GM19238 (cell line): ENCODE data around the gene PEX10.

Experiments
- DNase-seq: peaks from one replicate; pipeline ENCODE4 v3.0.0; 2011; ENCODE audit warnings: low spot score; ENCODE audit not compliant: insufficient read length

PEX10 gene

GRCh38 chr1:2389644-2390043 is 22.7 kb downstream of the PEX10 start:
- no peak for DNase-seq

DNA sequence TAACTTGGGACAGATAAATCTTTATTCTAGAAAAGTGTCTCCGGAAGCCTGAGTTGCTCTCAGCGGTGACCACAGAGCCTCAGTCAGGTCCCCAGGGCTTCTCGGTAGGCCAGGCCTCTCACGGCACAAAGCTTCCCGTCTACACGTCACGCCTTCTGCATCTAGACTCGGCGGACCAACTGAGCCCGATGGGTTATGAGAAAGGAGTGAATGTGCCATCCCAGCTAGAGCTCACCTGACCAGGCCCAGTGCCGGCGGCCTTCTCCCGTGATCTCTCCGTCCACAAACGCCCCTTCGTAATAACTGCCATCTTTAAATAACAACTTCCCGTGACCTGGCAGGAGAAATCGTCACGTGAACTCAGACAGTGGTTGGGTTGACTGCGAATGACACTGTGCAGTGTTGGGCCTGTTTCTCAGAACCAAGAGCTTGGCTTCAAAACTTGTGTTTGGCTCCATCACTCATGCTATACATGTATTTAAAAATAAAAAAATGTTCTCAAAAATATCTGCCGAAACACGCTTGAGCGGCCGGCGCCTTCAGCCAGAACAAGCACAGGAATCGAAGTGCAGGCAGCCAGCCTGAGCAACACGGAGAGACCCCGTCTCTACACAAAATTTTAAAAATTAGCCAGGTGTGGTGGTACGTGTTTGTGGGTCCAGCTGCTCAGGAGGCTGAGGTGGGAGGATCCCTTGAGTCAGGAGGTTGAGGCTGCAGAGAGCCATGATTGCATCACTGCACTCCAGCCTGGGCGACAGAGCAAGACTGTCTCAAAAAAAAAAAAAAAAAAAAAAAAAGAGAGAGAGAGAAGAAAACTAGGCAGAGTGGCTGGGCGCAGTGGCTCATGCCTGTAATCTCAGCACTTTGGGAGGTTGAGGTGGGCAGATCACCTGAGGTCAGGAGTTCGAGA is 24.1 kb downstream of the PEX10 start:
- no peak for DNase-seq

DNA sequence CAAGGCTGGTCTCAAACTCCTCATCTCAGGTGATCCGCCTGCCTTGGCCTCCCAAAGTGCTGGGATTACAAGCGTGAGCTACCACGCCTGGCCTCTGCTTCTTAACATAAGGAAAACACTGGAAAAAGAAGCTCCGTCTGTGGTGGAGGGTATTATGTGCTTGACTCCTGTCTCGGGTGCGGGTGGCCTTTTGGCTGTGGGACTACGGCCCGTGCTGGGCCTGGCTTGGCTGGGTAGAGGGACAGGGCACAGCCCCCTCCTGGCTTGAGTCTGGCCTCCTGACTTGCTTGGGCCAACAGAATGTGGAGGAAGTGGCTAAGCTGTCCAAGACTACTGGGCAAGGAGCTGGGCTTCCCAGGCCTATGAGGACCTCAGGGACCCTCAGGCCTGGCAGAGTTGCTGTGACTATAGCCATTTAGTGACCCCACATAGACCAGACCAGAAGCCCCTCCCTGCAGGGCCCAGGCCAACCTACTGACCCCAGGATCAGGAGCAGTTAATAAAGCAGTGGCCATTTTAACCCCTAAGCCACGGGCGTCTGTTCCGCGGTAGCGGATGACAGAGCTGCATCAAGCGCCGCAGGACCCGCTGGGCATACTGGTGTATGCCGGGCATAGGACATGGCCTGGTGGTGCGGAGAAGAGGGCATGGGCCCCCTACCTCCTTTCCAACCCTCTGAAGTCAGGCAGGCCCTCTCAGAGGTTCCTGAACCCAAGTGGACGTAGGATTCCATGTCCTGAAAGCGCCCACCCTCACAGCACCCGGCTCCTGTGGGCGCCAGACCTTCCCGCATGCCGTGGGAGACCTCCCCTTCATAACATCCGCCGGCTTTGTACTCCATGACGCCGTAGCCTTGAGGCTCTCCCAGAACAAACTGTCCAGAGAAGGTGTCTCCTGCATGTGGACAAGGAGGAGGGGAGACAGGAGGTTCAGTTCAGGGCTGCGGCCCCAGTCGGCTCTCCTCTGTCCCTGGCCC is 25.4 kb downstream of the PEX10 start:
- no peak for DNase-seq

GRCh38 chr1:2385606-2386280 is 26.6 kb downstream of the PEX10 start:
- DNase-seq: no peak

DNA sequence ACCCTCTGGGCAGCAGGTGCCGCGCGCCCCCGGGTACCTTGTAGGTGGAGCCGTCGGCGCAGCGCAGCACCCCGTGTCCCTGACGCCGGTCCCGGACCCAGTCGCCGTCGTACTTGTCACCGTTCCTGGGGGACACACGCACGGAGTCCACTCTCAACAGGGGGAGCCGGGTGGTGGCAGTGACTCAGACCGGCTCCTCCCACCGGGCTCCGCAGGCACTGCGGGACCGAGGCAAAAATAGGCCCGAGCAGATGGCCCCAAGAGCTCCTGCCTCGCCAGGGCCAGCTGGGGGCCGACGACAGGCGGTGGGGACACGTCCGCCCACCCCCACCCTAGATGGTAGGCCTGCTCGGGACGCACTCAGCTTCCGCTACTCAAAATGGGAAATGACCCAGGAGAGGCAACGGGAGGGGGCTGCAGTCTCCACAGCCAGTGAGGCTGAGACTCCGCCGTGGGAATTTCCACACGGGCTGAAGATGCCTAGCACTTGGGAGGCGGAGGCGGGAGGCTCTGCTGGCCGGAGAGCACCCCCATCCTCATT is 27.4 kb downstream of the PEX10 start:
- no peak for DNase-seq

GRCh38 chr1:2384130-2384860 is 28.1 kb downstream of the PEX10 start:
- DNase-seq: no peak

DNA sequence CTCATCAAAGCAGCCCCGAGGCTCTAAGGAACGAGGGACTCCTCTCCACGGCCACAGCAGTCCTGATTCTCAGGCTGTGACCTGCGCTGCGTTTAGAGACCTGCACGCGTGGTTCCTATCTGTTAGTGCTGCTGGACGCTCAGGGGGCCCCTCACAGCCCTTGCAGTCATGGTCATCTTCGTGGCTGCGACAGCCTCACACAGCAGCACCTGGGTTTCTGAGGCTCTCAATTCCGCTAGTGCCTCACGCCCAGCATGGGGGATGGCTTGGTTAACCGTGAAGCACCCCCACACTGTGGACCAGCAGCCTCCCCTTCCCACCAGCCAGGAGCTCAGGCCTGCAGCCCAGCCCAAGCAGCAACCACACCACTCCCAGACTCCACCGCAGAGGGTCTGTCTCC is 28.8 kb downstream of the PEX10 start:
- no peak for DNase-seq

DNA sequence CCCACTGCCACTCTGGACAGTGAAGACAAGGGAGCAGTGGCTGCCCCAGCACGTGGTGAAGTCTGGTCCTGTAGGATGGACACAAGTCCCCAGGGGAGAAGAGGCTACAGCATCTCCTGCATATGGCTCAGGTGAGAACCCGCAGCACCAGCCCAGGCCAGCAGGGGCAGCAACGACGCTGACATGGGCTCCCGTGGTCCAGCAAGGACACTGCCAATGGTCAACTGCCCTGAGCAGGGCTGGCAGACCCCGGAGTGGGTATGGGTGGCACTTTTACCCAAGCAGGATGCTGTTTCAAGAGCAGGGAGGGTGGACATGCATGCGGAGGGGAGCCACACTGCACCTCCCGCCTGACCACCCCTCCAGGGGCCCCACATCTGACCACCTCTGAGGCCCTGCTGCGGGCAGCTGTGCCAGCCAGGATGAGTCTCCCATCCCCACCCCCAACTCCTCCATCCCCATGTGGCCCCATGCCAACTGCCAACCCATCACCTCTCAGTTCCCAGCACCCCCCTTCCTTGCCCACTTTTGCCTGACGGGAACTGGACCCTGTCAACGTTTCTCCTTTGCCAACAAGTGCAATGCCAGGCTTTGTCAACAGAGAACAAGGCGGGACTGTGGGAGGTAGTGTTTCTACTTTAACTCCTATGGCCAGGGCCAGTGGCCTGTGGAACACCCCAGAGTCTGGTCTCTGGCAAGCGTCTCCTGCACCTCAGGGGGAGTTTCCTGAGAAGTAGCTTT is 29.6 kb downstream of the PEX10 start:
- peak; percentile 52 for DNase-seq

GRCh38 chr1:2381741-2382620 is 30.4 kb downstream of the PEX10 start:
- DNase-seq: peak; percentile 94

DNA sequence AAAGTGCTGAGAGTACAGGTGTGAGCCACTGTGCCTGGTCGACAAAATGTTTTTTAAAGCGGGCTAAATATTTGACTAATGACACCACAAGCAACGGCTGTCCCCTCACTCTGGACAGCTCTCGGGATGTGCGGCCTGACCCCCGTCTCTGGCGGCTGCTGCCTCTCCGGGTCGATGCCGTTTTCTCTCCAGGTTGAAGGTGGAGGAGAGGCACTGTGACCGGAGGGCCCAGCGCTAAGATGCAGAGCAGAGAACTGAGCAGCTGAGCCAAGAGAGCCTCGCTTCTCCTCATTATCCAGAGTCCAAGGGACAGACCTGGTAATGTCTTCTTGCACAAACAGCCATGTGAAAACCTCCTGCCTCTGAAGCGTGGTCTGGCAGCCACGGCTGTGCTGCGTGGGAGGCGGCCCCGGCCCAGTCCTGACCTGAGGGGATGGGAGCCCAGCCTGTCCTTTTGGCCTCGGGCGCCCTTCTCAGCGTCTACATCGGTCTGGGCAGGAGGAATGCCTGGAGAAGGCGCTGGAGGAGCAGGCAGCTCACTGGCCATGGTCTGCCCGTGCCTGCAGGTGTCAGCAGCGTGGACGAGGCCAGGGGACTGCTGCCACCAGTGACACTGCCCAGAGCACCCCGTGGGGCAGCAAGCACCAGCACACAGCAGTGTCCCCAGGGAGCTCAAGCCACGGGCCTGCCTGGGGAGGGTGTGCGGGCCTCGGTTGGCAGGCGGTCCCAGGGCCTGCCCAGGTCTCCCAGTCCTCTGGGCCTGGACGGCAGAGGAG is 31.4 kb downstream of the PEX10 start:
- no peak for DNase-seq

DNA sequence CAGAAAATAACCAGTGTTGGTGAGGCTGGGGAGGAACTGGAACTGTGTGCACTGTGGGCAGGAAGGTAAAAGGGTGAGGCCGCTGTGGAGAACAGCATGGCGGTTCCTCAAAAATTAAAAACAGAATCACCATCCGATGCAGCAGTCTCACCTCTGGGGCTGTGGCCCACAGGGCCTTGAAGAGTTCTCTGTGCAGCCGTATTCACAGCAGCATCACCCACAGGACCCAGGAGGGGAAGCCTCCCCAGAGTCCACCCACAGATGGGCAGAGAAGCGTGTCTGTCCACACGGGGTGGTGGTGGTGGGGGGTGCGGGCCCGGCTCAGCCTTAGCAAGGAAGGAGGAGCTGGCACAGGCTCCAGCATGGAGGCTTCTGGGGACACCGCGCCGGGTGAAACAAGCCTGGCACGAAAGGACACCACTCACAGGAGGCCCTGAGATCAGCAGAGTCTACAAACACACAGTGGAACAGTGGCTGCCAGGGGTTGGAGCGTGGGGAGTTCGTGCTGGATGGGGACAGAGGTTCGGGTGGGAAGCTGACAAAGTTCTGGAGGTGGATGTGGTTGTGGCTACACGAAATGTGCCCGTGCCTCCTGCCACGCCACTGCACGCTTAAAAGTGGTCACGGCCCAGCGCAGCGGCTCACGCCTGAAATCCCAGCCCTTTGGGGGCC is 32.5 kb downstream of the PEX10 start:
- DNase-seq: no peak

GRCh38 chr1:2378956-2379732 is 33.2 kb downstream of the PEX10 start:
- no peak for DNase-seq

DNA sequence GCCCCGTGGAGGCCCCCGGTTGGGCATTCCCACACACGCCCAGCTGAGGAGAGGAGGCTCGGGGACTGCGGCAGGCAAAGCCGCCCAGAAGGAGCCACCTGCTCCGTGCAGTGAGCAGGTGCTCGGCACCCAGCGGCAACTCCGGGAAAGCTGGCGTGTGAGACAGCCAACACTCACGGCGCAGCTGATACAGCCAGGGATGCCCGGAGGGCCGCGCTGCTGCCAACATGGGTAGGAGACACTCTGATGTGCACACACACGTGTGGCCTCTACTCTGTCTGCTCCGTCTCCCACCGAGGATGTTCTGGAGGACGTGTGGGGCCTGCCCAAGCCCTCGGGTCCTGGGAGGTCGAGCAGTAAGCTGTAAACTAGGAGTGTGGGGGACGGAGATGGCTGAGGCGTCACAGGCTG is 33.9 kb downstream of the PEX10 start:
- no peak for DNase-seq

DNA sequence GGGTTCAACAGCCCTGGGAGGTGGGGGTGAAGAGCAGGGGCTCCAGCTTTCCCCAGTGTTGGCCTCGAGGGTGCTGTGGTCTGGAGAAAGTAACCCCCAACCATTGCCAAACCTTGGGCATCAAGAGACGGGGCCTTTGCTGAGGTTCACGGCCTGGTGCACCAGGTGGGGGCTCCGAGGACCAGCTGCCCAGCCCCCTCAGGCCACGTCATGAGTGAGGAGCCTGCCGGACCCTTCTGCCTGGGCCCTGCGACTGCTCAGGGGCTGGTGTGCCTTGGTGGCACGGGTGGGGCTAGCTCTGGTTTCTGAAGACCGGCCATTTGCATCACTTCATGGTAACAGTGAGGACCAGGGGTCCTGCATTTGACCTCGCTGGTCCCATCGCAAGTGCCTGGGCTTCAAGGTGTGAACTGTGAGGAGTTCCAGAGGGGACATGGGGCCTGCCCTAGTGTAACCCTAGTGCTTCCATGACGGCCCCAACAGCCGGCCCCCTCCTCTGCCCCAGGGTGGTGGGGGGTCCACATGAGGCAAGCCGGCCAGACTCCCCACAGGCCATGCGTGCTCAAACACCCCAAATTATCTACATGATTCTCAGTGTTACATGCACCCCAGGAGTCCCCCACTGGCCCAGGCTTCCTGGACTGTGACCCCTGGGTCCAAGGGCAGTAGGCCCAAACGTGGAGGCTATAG is 34.5 kb downstream of the PEX10 start:
- DNase-seq: no peak

- DNase-seq: no peak
These were observed 35.3 kb downstream of the PEX10 start for GRCh38 chr1:2376931-2377672.
